C4-2B (cell line): Measurements from ENCODE around the gene GRID1.
"Not testable (repeated sequence)": the region's sequence is repeated elsewhere in the genome, so short reads cannot be mapped to it uniquely, and the experiment has no call there.

Experiments
- H3K27ac ChIP-seq: fragments of 450-650 bp; 2 replicates; pipeline ENCODE4 v1.5.1; 2017
- CTCF ChIP-seq: fragments of 450-650 bp; conservative IDR thresholded peaks from 2 replicates; pipeline ENCODE4 v1.5.1; 2017; ENCODE audit warnings: mild to moderate bottlenecking
- ZFX ChIP-seq: fragments of 450-650 bp; IDR thresholded peaks from 2 replicates; pipeline ENCODE4 v1.6.1; 2017

The GRID1 gene

GRCh38 chr10:86102031-86102430 is 264.6 kb downstream of the GRID1 start:
- no peak for TF ChIP-seq ZFX
- TF ChIP-seq CTCF, result no peak
- H3K27ac ChIP-seq, result no peak overlapping the region

DNA sequence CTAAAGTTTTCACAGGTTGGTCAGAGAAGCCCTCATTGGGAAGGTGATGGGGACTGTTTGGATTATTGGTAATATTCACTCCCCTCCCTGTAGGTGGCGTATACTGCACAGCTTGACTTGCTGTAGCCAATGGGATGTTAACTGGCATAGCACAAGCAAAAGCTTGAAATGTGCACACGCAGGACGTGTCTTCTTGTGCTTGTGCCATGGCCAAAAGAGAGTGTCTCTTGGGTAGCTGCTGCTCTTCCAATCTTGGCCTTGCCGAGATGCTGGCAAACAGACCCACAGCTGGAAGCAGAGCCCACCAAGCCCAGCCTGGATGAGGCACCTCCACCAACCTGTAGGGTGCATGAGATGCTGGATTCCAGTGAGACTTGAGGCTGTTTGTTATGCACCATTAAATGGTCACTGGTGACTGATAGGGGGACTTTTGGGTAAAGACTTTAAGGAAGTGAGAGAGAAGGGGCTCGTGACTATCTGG is 266.0 kb downstream of the GRID1 start:
- TF ChIP-seq ZFX (no peak), CTCF (peak; percentile 53)

DNA sequence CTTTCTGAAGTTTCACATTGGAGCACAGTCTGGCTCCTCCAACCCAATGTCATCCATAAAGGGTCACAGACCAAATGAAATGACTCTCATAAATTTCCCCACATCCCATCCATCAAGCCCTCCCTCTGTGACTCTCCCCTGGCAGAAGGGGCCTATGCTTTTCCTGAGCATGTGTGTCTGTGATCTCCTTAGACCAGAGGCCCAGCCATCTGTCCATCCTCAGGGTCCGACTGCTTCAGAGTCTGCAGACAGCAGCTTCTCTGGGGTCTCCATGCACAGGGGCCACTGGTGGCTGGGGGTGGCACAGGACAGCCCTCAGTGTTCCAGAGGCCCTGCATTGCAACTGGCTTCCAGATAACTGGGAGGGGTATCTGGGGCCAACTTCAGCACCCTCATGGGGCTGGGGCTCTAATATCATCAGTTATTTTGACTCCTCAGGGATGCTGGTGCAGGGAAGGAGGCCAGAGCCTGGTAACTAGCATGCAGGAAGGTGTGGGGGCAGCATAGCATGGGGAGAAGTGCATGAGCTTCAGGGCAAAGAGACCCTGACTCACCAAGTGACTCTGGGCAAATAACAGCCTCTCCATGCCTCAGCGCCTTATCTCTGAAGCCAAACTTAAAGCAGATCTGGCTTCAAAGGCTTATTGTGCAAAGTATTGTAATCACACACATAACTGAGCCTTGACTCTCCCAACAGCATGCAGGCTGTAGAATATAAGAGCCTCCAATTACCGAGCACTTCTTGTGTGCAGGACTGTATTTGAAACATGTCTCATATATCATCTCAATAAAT is 266.9 kb downstream of the GRID1 start:
- no peak for TF ChIP-seq CTCF
- no peak for TF ChIP-seq ZFX

More for the DNA sequence above, 266.0 kb downstream of the GRID1 start:
- no peak overlapping the region for H3K27ac ChIP-seq

DNA sequence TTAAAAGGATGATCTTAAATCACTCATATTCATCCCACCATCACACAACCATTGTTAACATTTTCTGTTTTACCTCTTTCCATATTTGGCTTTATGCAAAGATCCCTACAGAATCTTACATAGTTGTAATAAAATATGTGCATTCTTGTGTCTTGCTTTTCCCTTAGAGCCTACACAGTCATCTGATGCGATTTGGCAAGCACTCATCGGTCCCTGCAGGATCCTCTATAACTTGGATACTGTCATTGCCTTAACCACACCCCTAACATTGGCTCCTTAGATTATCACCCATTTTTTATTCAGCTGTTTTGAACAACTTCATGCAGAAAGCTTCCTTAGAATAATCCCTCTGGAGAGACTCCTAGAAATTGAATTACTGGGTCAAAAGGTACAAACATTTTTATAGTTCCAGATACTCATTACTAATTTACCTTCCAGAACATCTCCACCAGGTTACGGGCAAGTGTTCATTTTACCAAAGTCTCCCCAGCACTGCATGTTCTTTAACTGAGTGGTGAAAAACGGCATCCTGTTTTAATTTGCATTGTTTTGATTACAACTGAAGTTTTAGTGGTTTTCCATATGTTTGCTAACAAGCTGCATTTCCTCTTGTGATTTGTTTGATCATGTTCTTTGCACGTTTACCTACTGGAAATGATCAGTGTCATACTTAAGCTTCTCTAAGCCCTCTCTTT is 268.3 kb downstream of the GRID1 start:
- TF ChIP-seq CTCF, result no peak
- no peak for TF ChIP-seq ZFX
- H3K27ac ChIP-seq, result no peak overlapping the region

More for the DNA sequence above, 266.9 kb downstream of the GRID1 start:
- no peak overlapping the region for H3K27ac ChIP-seq

GRCh38 chr10:86095061-86095460 is 271.5 kb downstream of the GRID1 start:
- not testable (repeated sequence) for H3K27ac ChIP-seq

DNA sequence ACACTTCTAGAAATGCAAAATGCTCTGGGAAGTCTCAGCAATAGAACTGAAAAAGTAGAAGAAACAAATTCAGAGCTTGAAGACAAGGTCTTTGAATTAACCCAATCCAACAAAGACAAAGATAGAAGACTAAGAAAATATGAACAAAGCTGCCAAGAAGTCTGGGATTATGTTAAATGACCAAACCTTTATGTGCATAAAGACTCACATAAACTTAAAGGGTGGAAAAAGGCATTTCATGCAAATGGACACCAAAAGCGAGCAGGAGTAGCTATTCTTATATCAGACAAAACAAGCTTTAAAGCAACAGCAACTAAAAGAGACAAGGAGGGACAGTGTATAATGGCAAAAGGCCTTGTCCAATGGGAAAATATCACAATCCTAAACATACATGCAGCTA is 274.3 kb downstream of the GRID1 start:
- H3K27ac ChIP-seq, result not testable (repeated sequence)

- TF ChIP-seq CTCF, result no peak
- no peak for TF ChIP-seq ZFX
- no peak overlapping the region for H3K27ac ChIP-seq
Measured at GRCh38 chr10:86091216-86091615, 275.4 kb downstream of the GRID1 start.

- no peak for TF ChIP-seq CTCF
- TF ChIP-seq ZFX, result no peak
- H3K27ac ChIP-seq, result no peak overlapping the region
Measured at GRCh38 chr10:86090807-86091206, 275.8 kb downstream of the GRID1 start.
